SU-DHL-6 (cell line): ENCODE measurements around the gene SMOC1.

Source experiments
- CTCF ChIP-seq: fragments of 200-600 bp; sonication (generic); IDR thresholded peaks from one replicate; pipeline ENCODE4 v1.5.1; 2017; ENCODE audit warnings: antibody characterized with exemption, mild to moderate bottlenecking, low read length, moderate library complexity; ENCODE audit not compliant: insufficient read depth, poor library complexity, severe bottlenecking
- EZH2phosphoT487 ChIP-seq: fragments of 200-600 bp; sonication (generic), shearing (Covaris generic); conservative IDR thresholded peaks from 2 replicates; pipeline ENCODE4 v1.6.1; 2018; ENCODE audit warnings: mild to moderate bottlenecking, antibody characterized with exemption, low read length, moderate library complexity, mixed read lengths

DNA sequence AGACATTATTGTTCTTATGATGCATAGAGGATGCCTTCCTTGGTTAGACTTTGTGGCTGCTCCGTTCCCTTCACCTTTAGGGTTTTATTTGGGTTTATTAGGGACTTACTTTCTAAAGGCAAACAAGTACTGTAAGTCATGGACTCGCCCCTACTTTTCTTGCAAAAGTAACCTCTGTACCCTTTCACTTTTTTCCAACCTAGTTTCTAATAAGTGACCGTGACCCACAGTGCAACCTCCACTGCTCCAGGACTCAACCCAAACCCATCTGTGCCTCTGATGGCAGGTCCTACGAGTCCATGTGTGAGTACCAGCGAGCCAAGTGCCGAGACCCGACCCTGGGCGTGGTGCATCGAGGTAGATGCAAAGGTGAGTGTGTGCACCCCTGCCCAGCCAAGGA is 72.7 kb downstream of the SMOC1 start:
- TF ChIP-seq CTCF, result no peak
- no peak for TF ChIP-seq EZH2phosphoT487
